Activated T-cell treated with anti-CD3 and anti-CD28 coated beads for 1 hour (primary cell): ENCODE results near the gene USP20.

ENCODE experiments used
- DNase-seq: peaks from one replicate; pipeline ENCODE4 v3.0.0-alpha.2; 2020; ENCODE audit warnings: low read depth

Gene USP20

DNA sequence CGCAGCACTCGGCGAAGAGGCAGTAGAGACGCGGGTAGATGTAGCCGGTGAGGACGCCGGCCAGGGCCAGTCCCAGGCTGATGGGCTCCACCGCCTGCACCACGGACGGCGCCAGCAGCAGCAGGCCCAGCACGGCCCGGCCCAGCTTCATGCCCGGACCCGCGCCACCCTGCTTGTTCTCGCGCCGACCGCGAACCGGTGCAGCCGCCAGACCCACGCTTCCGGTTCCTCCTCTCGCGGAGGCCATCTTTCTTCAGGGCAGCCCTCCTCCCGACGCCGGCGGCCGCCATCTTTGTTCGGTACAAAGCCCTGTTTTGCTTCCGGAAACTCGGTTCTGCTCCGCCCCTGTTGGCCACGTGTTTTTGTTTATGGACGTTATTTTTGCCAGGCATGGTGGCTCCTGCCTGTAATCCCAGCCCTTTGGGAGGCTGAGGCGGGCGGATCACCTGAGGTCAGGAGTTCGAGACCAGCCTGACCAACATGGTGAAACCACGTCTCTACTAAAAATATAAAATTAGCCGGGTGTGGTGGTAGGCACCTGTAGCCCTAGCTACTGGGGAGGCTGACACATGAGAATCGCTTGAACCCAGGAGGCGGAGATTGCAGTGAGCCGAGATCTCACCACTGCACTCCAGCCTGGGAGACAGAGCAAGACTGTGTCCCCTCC lies 11.2 kb upstream of the USP20 start, which contains the start of gene TOR1A:
TSS of gene TOR1A (minus strand) at position 202 of the 667 bp plus-strand sequence. CDS start at position 151, 51 bp downstream.
- peak; percentile 85 for DNase-seq

DNA sequence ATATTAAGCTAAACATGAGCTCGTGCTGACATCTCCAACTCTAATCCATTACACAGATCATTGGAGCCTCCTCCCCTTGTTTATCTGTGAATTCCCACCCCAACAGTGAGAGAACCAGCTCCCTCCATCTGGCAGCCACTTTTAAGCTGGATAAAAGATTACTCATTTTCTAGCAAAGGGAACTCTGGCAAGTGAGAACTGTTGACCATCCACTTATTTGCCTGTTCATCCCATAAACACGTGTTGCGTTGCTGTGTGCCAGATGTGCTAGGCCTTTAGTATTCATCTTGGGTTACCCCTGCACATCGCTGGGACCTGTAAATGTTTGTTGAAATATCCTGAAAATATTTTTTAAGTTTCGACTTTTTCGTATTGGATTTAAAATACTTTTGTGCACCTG lies 8.9 kb upstream of the USP20 start:
- DNase-seq: no peak

DNA sequence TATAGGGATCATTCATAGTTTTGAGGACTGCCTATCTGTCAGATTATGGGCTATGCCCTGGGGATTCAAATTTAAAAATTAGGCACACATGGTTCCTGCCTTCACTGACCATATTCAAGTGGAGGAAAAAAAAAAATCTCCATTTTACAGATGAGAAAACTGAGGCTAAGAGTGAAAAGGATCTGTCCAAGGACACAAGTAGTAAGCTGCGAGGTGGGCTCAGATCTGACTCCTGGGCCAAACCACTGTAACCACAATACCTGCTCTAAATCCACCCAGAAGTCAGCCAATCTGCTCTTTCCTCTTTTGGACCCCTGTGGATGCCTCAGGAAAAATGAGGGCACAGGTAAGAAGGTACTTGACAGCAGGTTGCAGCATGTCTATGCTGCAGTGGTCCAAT lies 8.5 kb upstream of the USP20 start:
- DNase-seq: no peak

DNA sequence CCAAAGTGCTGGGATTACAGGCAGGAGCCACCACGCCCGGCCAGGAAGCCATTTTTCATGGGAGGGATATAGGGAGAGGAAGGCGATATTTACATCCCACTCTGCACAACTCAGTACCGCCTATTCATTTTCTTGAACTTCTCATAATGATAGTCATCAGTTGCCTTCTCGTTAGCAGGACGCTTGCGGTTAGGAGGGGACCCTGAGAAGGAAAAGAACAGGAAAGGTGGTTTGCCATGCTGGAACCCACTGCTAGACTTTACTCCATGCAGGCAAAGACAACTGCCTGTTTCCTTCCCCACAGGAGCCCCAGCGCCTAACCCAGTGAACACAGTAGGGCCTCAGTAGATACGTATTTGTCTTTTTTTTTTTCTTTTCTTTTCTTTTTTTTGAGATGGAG lies 7.2 kb upstream of the USP20 start:
- no peak for DNase-seq

DNA sequence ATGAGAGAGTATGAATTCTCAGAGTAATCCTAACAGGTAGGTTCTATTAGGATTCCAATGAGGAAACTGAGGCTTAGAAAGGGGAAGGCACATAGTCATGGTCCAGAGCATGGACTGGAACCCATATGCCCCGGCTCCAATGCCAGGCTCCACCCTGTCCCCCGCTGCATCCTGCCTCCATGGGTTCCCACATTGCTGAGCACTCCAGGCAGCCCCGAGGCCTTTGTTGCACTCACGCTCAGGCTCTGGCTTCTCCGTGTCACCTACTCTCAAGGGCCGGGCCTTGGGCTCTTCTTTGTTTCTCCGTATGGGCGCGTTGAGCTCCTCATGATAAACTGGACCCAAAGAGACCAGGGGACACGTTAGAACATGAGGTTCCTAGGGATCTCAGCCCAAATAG lies 6.3 kb upstream of the USP20 start:
- no peak for DNase-seq

DNA sequence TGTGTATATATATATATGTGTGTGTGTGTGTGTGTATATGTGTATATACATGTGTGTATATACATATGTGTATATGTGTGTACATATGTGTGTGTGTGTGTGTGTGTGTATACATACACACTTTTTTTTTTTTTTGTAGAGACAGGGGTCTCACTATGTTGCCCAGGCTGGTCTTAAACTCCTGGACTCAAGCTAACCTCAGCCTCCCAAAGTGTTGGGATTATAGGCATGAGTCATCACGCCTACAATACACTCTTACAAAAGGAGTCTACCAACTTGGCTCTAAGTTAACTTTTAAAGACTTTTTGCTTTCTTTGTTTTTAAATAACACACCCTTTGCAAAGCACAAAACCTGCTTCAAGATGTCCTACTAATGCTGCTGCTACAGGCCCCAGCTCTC lies 2.3 kb upstream of the USP20 start:
- DNase-seq: no peak

DNA sequence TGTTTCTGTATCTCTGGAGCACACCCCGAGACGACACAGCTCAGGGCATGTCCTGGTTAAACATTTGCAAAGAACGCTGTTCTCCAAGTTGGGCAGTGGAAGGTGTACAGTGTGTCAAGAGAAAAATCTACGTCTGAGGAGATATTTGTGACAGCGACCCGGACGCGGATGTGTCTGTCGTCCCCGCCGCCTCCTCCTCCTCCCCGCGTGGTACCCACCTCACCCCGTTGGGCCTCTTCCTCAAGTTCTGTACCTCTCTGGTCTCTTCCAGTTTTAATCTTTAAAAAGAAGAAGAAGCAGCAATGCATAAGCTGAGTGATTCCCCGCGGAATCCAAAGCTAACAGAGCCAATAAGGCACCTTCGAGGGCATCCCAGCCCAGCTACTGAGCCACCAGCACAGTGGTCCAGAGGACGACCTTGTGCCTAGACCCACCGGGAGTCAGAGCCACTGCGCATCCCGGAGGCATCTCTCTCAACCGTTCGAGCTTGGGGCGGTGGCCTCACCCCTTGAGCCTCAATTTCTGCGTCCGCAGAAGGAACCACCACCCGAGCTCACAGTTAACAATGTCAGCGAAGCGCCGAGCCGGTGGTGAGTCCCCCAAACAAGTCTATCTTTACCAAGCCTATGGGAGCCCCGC lies 650 bp upstream of the USP20 start:
- DNase-seq: no peak

DNA sequence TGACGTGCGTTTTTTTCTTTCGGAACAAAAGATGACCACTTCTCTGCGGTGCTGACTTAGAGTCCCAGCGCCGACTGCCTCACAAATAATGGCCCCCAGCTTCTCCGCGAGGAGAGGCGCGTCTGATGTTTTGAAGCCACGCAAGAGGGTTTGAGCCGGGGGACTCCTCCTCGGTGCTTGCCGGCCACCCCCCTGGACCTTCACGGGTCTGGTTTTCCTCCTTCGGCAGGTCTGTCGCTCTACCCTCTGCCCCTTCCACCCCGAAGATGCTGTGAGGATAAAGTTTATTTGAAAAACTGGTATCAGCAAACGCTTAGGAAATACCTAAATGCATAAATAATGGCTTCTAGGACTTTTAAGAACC lies 584 bp downstream of the USP20 start:
- no peak for DNase-seq

DNA sequence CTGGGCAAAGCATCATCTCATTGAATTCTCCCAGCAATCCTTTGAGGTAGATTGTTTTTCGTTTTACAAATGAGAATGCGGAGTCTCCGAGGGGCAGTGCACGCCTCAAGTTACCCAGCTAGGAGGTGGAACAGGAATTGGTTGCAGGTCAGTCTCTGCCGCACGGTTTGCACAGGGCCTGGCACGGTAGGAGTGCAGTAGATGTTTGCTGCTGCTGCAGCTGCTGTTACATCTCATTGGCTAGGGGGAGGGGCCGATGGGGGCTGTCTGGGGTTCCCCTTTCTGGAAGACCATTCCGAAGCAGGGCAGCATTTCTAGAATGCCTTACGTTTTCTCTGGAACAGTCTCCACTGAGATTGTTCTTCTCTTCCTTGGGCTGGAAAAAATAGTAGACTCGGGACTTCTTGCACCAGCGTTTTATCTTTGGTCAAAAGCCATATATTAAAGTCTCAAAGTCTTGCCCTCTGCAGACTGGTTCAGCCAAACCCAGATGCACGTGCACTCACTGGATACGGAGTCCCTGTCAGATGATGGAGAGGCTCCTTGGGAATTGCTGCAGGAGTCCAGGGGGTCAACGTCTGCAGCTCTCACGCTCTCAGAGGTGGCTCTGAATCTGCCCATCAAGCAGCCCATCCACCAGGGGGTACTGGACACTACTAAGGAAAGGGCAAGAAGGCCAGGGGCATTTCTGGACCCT lies 1.2 kb downstream of the USP20 start:
- DNase-seq: no peak

DNA sequence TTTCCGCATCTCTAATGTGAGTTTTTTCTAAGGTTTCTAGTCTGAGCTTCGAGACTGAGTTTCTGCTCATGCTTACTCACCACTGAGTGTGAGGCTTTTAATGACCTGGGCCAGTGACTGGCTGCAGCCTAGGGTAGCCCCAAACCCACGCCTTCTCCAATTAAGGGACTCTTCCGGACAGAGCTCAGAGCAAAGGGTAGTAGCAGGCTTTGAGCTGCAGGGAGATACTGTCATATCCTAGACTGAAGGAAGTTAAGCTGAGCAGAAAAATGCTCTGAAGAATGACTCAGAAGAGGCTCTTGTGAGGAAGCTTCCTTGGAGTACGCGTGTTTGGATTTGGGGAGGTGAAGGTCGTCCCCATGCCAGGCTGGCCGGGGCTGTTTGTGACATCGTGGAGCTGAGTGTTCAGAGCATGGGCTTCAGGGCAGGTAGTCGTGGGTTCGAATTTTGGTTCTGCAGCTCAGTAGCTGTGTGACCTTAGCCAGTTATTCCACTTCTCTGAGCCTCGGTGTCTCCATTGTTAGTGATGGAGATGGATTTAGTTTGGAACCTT lies 3.5 kb downstream of the USP20 start:
- DNase-seq: no peak

DNA sequence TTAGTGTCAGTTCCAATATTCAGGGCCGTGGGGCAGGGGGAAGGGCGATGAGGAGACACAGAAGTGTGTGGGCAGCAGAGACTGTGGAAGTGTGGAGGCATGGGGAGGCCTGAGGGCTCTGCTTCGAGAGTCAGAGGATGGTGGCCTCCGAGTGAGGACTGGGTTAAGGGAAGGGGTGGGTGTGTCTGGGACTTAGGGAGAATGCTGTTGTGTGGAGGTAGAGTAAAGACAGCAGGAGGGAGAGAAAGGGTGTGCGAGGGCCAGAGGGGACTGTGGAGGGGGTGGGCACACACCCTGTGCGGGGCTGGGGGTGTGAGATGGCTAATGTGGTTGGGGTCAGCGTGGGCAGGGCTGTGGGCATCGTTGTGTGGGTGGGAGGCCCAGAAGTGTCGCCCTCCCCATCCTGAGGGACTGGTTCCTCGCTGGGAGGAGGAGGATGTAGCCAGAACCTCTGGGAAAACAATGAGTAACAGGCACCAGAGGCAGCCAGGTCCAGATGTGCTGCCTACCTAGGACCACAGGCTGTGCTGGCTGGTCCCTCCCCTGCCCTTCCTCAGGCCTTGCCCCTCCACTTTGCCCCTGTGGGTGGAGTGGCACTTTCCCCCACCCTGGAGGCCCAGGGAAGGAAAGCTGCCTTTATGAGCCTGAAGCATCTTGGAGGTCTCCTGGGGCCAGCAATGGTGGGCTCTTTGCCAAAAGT lies 4.2 kb downstream of the USP20 start:
- no peak for DNase-seq

DNA sequence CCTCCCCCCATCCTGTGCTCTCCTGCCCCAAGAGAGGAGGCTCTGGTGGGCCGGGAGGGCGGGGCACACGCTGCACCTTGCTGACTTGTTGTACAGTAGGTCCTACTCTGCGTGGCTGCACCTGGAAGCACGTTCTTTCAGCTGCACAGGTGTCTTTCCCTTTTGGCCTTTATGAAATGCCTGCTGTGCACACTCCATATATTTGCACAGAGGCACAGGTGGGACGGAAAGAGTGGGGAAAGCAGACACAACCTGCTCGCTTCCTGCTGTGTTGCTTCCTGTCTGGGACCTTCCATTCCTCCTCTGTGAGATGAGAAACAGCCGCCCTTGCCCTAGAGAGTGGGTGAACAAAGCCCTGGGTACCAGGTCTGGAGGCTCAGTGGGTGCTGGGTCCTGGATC lies 4.8 kb downstream of the USP20 start:
- no peak for DNase-seq

DNA sequence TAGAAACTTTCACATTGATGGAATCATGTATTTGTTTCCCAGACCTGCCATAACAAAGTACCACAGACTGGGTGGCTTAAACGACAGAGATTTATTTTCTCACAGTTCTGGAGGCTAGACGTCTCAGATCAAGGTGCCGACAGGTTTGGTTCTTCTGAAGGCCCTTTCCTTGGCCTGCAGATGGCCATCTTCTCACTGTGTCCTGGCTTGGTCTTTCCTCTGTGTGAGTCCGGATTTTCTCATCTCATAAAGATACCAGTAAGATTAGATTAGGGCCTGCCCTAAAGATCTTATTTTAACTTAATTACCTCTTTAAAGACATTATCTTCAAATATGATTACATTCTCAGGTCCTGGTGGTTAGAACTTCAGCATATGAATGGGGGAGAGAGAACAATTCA lies 5.8 kb downstream of the USP20 start:
- no peak for DNase-seq

DNA sequence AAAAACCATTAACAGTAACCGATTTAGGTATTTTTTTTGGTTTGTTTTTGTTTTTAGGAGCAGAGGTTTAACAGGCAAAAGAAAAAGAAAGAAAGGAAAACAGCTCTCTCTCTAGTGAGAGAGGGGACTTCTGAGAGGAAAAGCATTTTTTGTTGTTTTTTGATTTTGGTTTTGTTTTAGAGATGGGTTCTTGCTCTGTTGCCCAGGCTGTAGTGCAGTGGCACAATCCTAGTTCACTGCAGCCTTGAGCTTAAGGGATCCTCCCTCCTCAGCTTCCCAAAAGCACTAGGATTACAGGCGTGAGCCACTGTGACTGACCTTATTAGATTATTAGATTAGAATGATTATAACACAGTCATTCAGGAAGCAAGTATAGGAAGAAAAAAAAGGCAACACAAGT lies 10.1 kb downstream of the USP20 start:
- no peak for DNase-seq

DNA sequence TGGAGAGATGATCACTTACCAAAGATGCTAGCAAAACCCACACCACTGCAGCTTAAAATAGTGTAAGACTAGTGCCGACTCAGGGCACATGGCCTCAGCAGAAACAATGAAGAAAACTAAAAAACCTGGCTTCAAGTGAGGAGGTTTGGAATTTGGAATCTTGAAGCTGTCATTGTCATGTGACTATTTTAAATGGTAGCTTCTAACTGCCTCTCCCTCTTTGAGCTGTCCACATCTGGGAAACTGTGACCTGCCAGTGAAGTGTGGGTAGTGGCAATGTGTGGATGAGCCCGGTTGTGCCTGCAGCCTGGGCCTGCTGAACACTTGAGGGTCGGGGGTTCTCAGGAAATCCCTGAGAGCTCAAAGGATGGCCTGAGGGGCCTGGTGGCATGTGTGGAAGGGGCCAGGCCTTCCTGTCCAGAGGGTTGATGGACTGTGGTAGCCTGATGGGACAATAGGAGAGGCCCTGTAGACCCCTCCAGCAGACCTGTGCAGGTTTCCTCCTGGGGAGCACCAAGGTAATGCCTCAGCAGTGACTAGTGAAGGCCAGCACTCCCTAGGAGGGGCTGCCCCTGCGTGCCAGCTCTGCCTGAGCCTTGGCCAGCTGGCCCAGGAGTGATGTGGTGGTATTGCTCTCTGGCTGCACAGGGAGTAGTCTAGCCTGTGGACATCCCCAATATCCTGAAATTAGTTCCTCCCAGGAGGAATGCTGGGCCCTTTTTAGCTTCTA lies 13.6 kb downstream of the USP20 start:
- no peak for DNase-seq

DNA sequence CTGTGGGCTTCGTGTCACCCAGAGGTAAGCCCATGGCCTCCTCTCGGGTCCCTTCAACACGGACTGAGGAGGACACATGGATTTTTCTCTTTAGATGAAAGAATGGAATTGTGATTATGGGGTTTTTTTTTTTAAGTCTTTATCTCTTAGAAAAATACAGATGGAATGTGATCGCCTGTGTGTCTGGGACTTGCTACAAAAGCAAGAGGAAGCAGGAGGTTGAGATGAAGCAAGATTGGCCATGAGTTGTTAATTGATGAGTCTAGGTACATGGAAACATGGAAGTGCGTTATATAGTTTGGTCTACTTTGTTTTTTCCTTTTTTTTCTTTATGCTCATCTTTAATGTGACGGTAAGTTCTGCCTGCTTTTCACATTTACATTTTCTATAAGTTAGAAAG lies 14.6 kb downstream of the USP20 start:
- no peak for DNase-seq

DNA sequence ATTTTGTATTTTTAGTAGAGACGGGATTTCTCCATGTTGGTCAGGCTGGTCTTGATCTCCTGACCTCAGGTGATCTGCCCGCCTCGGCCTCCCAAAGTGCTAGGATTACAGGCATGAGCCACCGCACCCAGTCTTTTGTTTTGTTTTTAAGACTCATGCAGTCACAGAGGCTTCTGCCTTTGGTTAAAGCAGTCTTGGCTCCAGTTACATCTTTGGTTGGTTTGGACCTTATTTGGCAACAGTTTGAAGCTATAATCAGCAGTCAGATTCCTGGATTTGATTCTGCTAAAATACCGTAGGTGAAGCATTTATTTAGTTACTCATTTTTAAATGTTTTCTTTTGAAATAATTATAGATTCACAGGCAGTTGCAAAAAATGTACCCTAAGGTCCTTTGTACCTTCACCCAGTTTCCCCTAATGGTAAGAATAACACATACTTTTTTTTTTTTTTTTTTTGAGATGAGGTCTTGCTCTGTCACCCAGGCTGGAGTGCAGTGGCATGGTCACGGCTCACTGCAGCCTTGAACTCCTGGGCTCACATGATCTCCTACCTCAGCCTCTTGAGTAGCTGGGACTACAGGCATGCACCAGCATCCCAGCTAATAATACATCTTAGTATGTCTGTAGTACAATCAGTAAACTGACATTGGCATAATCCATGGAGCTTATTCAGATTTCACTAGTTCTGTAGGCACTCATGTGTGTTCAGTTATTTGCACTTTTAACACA lies 15.7 kb downstream of the USP20 start:
- no peak for DNase-seq

DNA sequence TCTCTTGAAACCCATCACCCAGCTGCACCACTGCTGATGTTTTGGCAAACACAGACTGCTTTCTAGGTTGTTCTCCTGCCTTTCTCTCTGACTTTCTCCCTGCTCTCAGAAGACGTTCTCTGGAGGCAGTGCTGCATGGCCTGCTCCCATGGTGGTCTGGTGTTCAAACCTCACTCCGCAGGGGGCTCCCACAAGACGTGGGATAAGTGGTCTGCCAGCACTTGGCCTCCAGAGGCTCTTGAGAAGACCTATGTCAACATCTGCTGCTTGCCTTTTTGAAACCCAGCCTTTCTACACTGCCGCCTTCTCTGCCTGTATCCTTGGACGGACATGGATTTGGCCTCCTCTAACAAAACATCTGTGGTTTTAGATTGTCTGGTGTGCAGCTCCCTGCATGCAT lies 16.6 kb downstream of the USP20 start:
- DNase-seq: no peak

DNA sequence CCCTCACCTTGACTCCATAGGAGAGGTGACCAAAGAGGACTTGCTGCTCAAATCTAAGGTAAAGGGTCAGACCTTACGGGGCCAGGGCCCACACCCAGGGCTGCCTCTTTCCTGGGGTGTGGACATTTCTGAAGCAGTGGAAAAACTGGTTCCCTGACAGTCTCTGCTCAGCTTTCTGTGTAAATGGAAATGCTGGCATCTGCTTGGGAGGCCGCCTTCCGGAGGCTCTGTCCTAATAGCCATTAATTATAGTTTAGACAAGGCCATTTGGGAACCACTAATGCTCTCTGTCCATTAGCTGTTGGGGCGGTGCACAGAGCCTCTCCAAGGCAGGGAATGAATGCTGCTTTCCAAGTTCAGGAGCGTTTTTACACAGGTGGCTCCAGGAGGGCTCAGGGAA lies 17.3 kb downstream of the USP20 start:
- DNase-seq: no peak

DNA sequence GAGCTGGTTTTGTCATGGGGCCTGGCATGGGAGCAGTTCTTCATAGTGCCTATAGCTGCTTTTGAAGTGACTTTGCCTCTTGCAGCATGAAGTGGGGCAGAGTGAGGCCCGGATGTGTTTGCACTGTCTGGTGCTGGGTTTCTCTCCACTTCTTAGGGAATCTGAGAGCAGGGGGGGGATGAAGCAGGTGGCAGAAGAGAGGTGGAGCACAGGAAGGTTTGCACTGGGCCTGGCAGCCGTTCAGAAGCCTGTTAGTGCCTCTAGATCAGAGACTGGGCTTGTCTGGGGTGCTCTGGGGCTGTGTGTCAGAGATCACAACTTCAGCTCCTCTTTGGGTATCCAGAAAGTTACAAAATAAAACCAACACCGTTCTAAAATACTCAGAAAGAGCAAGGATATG lies 18.4 kb downstream of the USP20 start:
- DNase-seq: no peak

DNA sequence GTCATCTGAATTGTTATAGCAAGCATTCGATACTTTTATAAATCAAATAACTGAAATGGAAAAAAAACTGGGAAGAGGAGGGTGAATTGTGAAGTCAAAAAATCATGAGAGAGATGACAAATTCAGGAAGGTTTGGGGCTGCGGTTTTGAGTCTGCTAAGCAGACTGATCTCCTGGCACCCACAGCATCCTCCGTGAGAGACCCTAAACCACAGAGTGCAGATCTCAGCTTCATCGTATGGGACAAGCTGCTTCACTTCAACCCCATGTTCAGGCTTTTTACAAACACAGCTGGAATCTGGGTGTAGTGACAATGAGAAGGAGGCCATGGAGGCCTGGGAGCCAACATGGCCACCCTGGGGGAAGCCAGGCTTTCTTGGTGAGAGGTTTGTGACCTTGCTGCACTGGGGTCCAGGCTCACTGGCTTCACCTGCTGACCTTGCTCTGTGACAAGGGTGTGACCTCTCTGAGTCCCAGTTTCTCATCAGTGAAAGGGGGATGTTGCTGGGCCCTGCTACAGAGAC lies 19.4 kb downstream of the USP20 start:
- no peak for DNase-seq
